ENCODE data around the gene TCOF1. TPM values are rescaled to one million over a fixed set of nuclear protein-coding genes. Genes with fewer than 3 reads are reported as not detected.
A peak's percentile ranks its signal among the peaks of the same experiment; 100 is the strongest.

TCOF1 gene
- total and polyA plus RNA-seq, 2 donors (not counting 3 experiments of a cell fraction or from before 2014, with no cell fraction given): 11.2 to 52.0 TPM

DNA sequence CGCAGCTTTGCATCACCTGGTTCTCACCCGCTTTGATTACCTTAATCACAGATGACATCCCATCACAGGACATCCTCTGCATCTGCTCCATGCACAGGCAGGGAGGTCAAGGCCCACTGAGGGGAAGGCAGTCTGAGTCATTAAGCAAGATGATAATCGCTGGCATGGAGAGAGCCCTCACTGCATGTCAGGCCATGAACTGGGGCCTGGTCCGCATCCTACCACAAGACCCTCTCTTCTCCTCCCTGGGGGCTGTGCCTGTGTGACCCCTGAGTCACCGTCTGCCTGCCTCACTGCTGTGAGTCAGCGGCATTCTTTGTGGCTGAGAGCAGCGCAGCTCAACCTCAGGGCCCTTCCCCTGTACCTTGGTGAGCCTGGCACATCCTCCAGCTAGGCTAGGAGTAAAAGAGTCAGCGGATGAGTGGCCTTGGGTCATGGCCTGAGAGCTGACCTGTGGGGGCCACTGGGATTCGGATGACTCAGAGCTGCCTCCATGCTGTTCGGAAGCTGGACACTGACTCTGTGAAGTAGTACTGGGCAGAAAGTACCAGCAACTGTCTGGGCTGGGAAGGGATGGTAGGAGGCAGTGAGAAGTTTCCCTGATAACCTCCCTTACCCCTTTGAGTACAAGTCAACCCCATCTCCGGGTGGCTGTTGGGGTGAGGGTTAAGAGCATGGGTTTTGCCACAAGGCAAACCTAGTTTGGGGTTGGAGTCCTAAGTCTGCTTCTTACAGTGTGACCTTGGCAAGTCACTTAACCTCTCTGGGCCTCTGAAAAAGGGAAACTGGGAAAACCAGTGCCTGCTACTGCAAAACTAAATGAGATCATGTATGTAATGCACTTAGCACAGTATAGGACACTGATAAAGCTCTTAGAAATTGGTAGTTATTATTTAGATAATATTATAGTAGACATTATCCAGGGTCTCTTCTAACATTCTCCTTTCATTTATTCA lies 40.2 kb upstream of the TCOF1 start:
- no peak overlapping the region for H3K9ac ChIP-seq (replicated peaks; ENCODE audit: extremely low read depth, insufficient read depth, low read length)
- no peaks in the 10 kb centered on the region for H3K36me3 ChIP-seq (ENCODE audit: control insufficient read depth in 2 of 2, extremely low read depth in 1 of 2, insufficient read depth in 2 of 2, low read length in 2 of 2)
- DNase-seq (ENCODE audit: low read depth, low spot score): peak; percentile 81
- TF ChIP-seq CTCF (IDR thresholded peaks at IDR 0.05; ENCODE audit: extremely low read depth in 1 of 2, insufficient read depth in 1 of 2, low read depth in 1 of 2, low read length in 2 of 2): no peak
- peak; percentile 99 for TF ChIP-seq FOS (IDR thresholded peaks at IDR 0.05; ENCODE audit: borderline replicate concordance, insufficient read depth, low read length)
- peak; percentile 81 for TF ChIP-seq JUN (IDR thresholded peaks at IDR 0.05; ENCODE audit: borderline replicate concordance, insufficient read depth, insufficient read length, low read depth)
- peak; percentile 87 for TF ChIP-seq POLR2AphosphoS5 (IDR thresholded peaks at IDR 0.05; ENCODE audit: insufficient read depth, low read depth, low read length)
- peak; percentile 80 for TF ChIP-seq GATA2 (IDR thresholded peaks at IDR 0.05; ENCODE audit: insufficient read depth, insufficient read length, low read depth, low read length)
- no peak for TF ChIP-seq MYC (IDR thresholded peaks at IDR 0.05; ENCODE audit: low read depth, low read length)
- FAIRE-seq: peak; percentile 92
- peaks cover 24% of the 10 kb centered on the region for H3K4me1 ChIP-seq (ENCODE audit: control insufficient read depth, extremely low read depth, insufficient read depth, low read length)
- no peaks in the 10 kb centered on the region for H3K27me3 ChIP-seq (ENCODE audit: control insufficient read depth in 2 of 2, insufficient read depth in 2 of 2, low read length in 2 of 2)
- peak overlapping the region; percentile 78 for H3K27ac ChIP-seq (ENCODE audit: insufficient read depth, low read depth, low read length)
- peak overlapping the region; percentile 18 for H3K4me2 ChIP-seq (ENCODE audit: insufficient read depth, low read length)
- H2AFZ ChIP-seq (ENCODE audit: low read depth, low read length): no peak overlapping the region
- H3K79me2 ChIP-seq (ENCODE audit: control insufficient read depth, insufficient read depth, low read length): no peaks in the 10 kb centered on the region
- H3K9me3 ChIP-seq (replicated peaks; ENCODE audit: control insufficient read depth, insufficient read depth, low read length): no peaks in the 10 kb centered on the region
- intact Hi-C loops (cut with micrococcal nuclease) (loop anchor here (2.0 to 5.0 kb wide), 2 partner anchors 41 to 50 kb away; no protein-coding TSS in a partner anchor), dilution Hi-C loops (cut with MboI; ENCODE audit: extremely low pct_ligation_motif_present, low sequenced_read_pairs) (no loop called here)
- TSS peak; percentile 97 for BruUV-seq (replicated peaks)
- no peak overlapping the region for H3K4me3 ChIP-seq (replicated peaks in 1 of 3; ENCODE audit: insufficient read depth in 1 of 3, low read depth in 1 of 3, low read length in 3 of 3)
- no peaks in the 10 kb centered on the region for H3K9me1 ChIP-seq (replicated peaks; ENCODE audit: control insufficient read depth, extremely low read depth, insufficient read depth, low read length)
- no peaks in the 10 kb centered on the region for H4K20me1 ChIP-seq (replicated peaks; ENCODE audit: control insufficient read depth, extremely low read depth, insufficient read depth, low read length)
- POLR2A ChIA-PET: no interaction called here
- CTCF ChIA-PET: interaction anchor here (1.5 kb wide), 2 partner anchors 11 to 33 kb away, joined by 3 to 4 read pairs; no protein-coding TSS in a partner anchor

Data from endothelial cell of umbilical vein (primary cell).